Stimulated activated CD4-positive, alpha-beta T cell treated with anti-CD3 and anti-CD28 coated beads, Interleukin-1b, Interleukin-23, amount 100 ng/mL, for 4 hours (primary cell): ENCODE results near the gene RIMBP2.

Experiments used
- DNase-seq, 2 donors: peaks; one replicate each; pipeline ENCODE4 v3.0.0-alpha.2; 2020; ENCODE audit warnings: low read depth in 2 of 2

The RIMBP2 gene

DNA sequence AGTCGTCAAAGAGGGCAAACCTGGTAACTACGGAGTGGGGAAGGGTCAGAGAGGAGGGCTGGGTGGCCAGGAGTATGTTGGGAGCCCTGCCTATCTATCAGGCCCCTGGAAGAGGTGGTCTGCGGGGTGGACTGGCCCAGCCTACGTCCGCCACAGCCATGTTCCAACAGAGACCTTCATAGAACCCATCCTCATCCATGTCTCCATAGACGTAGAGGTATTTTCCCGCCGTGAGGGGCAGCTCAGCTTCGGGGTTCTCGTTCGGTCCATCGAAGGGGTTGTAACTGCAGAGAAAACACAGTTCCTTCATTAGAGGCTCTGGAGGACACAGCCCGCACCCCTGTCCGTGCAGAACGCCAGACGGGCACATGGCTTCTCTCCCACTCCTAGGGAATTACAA is 271.1 kb downstream of the RIMBP2 start:
- no peak for DNase-seq

DNA sequence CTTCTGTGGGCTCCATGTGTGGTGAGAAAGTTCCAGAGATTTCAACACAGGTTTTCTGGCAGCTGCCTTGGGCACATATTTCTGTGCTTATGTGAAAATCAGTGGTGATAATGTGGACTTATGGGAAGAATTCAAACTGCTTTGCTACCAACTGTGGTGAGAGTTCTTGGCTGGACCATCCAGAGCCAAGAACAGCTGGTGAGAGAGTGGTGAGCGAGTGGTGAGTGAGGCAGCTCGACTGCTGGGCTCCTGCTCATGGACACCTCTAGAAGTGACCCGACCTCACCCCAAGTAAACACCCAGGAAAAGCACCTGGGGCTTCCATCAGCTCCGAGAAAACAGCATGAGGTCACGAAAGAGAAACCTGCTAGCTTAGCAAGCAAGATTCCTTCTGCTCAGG is 272.0 kb downstream of the RIMBP2 start:
- DNase-seq: no peak

DNA sequence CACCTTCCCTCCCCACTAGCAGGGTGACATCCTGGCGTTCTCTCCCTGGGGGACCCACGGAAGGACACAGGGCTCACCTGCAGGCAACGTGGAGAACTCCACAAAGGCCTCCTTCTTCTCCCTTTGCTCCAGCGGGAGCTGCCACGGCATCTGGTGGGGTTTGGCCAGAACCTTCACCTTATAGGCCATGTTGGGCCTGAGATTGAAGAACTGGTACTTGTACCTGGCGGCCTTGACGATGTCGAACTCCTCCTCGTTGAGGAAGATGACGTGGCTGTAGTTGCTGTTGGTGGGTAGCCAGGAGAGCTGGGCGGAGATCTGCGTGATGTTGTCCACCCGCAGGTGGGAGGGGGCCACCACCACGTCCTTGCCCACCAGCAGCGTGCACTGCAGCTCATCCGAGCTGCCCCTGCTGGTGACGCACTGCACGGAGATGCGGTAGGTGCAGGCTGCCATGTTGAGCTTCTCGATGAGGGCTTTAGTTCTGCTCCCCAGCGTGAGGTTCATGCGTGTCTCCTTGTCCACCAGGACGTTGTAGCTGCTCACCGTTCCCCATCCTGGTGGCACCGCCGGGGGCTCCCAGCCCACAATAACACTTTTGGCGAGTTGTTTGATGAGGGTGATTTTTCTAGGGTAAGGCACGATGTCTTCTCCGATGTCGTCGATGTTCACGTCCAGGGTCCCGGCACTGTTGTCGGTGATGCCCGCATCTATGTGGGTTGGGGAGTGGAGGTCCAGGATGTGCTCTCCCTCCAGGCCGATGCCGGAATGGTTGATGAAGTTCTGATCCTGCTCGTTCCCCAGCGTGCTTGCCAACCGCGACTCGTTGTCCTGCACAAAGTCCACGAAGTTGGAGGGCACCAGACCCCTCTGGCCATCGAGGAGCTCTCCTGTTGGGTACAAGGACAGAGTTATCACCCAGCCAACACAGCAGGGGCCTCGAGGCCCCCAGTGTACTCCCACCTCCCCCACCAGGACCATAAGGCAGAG is 274.0 kb downstream of the RIMBP2 start:
- no peak for DNase-seq

DNA sequence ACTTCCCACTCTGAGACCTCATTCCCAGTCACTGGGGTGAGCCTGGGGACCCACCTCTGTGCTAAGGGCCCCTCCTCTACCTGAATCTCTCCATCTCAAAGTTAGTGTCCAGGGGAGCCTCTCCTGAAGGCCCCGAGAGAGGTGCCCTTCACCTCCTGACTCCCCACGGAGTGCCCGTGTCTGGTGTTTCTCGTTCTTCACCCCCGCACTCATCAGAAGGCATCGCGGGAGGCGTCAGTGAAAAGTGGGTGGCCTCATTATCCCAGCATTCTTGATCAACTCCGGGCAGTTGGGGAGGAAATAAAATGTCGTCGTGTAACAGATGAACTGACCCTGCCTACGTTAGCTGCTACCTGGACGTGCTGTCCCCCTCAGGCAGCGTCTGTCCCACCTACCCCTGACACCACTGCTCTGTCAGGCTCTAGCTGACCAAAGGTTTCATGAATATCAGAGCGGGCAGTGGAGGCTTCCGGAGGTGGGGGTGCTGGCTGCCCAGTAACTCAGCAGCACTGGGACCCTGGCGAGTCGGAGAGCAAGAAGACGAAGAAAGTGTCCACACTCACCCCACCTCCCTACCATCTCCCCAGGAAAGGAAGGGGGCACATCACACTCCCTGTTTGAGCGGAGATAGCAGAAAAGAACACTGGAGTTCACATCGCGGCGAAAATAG is 275.6 kb downstream of the RIMBP2 start:
- no peak for DNase-seq

DNA sequence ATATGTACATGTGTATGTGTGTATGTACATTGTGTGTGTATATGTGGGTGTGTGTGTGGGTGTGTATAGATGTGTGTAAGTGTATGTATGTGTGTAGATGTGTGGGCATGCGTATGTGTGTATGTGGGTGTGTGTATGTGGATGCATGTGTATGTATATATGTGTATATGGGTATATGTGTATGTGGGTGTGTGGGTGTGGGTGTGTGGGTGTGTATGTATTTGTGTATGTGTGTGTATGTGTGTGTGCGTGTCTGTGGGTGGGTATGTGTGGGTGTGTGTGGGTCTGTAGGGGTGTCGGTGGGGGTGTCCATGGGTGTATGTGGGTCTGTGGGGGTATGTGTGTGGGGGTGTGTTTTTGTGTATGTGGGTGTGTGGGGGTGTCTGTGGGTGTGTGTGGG is 276.8 kb downstream of the RIMBP2 start:
- DNase-seq: no peak

DNA sequence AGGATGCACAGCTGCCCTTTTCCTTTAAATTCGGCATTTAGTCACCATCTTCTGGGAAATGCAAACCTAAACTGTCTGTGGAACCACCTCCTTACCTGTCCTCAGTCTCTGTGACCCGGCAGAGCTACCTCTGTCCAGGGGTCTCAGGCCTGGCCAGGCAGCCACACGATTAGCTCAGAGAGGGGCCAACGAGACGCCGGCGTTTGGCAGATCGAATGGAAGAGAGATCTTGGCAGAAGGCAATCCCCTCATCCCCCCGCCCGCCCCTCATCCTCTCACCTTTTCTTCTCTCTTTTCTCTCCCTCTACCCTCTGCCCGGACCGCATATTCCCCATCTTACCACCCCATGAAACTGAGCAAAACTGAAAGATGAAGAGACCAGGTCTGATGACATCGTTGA is 277.4 kb downstream of the RIMBP2 start:
- DNase-seq: no peak

DNA sequence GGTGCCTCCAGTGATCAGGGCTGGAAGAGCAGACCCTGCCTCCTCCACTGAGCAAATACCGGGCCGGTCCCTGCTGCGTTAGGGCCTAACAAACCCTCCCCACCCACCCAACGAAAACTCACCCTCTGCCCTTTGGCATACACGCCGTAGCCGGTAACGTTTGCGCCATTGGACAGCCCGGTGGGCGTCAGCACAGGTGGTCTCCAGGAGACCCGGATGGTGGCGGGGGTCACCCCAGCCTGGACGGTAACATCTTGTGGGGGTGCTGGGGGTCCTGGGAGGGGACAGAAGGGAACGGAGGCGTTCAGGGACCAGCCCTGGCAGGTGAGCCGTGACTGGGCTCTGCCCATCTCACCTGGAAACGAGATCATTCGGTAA is 277.9 kb downstream of the RIMBP2 start:
- DNase-seq: no peak

DNA sequence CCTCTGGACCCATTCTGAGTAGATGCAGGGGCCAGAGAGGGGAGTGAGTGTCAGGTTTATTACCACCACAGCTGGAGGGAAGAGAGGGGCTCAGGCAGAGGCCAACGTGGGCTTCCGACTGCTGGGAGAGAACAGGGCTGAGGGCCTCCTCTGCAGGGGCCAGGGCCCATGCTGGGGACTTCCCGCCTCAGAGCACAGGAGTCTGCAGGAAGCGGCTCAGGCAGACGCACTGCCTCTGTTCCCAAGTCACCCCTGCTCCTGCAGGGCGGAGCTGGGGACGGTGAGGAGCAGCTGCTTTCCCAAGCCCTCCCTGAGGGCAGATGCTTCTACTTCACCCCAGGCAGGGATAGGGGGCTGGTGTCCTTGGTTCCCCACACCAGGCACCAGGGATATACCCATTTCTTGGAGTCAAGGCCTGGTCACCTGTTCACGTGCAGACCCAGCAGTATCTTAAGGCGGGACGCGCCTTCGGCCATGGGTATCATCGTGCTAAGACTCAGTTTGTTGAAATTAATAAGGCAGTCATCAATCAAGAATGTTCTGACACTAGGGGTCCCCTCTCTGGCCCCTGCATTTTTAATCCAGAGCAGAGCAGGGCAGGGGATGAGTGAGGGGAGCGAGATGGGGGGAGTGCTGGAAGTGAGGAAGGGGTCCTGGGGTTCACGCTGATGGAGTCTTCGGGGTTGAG is 278.4 kb downstream of the RIMBP2 start:
- DNase-seq: no peak

DNA sequence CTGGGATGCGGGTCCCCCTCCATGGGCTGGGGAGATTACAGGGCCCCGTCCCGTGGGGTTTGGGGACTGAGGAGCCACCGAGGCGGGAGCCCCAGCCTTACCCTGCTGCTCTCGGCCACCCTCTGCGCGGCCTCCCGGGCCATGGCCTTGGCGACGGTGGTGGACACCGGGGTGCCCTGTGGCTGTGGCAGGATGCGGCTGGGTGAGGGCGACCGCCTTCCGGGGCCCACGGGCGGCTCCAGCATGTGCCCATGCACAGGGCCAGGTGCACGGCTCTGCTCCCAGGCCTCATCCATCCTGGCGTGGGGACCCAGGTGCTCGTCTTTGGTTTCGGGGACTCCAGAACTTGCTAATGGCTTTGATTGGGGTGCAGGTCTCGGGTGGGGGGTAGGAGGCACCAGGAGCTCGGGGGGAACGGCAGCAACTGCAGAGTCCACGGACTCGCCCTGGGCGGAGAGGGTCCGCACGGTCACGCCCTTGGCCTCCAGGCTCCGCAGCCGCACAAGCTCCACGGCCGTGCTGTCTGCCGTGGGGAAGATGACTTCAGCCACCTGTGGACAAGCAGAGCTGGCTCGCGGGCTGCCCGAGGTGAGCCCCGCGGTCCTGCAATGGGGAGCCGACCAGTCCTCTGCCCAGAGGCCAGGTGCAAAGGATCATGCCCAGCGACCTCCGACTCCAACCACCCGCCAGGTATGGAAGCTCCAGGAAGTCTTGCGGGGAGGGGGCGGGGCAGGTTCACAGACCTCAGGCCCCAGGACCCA is 279.2 kb downstream of the RIMBP2 start:
- no peak for DNase-seq

DNA sequence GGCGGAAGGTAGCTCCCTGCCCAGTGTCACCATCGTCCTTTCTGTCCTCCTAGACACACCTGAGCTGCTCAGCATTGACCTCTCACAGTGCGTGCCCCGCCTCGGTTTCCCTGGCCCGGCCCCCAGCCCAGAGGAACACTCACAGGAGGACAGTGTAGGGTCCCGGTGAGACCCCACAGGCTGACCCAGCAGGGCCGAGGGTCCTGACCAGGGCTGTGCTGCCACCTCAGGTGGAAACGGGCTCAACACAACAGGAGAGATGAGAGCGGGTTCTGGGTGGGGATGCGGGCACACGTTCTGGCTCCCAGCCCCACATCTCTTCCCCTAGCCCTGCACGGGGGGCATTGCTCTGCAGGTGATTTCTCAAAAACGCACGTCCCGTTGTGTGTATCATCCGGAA is 280.3 kb downstream of the RIMBP2 start:
- no peak for DNase-seq

DNA sequence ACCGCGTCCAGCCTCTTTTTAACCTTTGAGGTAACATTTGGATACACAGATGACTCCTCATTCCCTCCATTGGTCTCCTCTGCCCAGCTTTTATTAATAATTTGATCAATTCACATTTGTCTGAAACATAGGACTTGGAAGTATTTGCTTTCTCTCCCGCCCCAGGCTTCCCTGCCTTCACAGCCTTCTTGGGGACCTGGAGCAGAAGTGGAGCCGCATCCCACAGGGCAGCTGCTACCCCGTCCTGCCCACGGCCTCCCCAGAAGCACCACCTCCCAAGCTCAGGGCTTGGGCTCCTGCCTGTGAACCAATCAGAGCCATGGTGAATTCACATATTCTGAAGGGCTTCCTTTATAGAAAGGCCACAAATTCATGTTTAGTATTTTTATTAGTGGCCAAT is 280.8 kb downstream of the RIMBP2 start:
- no peak for DNase-seq

DNA sequence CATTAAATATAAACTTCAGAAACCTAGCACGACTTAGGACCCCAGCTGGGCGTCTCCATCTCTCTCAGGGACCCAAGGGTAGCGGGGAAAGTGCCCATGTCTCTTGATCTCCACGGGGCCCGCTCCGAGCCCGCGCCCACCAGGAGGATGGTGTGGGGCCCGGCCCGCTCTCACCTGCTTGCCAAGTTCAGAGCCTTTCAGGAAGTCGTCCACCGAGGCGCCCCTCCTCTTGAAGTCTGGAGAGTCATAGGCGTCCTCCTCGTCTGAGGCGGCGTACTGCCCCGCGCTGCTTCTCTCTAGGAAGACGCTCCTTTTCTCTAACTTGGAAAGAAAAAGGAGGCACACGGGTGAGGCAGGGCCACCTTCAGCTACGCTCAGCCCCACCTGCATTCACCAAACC is 281.5 kb downstream of the RIMBP2 start:
- no peak for DNase-seq

DNA sequence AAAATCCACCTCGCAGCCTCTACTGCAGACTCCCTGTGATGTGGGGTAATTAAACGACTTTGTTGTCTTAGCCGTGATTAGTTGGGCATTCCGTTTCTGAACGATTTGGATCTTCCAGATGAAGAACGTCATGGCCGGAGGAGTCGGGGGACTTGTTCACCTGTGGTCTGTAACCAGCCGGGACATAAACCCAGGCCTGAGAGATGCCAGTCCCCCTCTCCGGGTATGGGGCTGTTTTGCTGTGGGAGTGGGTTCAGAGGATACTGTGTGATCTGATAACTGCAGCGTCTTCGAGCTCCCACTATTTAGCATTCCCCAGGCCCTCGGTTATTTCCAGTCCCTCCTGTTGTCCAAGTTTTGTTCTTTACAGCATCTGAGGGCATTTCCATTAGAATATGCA is 282.3 kb downstream of the RIMBP2 start:
- no peak for DNase-seq

DNA sequence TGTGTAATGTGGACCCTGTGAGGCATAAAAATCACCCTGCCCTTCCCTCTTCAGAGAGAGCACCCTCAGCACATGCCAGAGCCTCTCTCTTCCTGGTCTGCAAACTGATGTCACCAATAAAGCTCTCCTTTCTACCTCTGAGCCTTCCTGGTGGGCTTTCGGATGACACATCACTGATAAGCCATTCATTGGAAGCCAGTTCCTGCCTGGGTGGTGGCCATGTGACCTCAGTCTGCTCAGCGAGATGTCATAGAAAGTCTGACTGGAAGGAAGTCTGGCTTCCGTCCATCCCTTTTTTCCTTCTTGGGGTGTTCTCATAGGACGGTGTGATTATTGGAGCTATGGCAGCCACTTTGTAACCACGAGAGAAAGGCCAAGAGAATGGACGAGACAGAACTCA is 282.7 kb downstream of the RIMBP2 start:
- no peak for DNase-seq

DNA sequence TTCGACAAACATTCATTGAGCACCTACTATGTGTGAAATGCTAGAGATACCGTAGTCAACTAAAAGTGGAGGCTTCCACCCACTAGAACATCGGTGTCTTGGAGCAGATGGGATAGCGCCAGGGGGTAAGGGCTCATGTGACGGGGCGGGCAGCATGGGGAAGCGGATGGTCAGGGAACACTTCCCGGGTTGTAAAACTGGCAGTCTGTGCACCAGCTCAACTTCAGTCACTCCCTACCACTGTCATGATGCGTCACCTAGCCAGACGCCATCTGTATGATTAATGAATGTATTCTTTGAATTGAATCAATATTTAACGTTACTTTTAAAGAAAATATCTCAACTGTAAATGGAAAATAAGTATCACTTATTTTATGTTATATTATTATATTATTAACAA is 284.9 kb downstream of the RIMBP2 start:
- no peak for DNase-seq

DNA sequence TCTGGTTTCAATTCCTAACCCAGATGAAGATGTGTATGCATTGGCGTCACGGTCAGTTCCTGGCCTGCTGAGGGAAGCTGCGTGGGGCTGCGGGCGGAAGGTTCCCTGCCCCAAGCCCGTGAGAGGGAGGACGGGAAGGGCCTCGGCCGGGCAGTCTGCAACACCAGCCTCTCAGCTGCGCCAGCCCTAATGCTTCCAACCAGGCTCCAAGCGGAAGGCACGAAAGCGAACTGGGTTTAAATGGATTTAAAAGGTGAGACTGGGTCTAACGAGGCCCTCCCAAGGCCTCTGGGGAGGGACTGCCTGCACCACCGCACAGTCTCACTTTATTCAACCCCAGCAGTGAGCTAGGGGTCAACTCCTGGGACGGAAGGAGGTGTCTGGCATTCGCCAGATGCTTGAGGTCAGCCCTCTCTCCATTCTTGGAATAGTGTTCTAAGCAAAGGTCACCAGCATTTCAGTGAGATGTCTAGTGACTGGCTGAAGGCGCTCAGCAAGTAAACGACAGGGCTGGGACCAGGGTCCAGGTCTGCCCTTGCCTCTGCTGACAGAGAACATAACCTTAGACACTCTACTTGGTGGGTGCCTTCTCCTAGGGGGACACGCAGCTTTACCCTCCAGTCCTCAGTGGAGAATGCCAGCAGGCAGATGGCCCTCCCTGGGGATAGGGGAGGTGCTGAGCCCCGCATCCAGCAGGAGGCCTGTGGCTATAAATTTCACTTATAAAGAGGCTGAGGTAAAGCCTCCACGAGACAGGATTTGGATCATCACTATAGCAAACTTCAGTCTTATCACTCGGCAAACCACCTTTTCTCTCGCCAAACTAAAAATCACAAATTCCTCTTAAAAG is 286.2 kb downstream of the RIMBP2 start:
- DNase-seq: no peak

DNA sequence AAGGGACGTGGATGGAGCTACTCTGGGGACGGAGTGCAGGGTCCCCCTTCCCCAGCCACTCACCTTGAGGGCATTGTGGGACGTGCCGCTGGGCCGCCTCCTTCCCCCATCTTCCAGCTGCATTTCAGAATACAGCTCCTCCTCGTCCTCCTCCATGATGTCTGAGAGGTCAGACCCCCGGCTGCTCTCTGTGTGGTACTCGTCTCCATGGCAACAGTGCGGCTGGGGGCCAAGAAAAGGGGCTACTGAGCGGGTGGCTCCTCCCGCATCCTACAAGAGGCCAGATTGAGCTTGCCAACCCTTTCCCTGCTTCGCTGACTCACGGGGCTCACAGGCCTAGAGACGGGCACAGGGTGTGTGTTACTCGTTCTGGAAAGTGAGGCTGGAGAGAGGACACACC is 288.0 kb downstream of the RIMBP2 start:
- no peak for DNase-seq

DNA sequence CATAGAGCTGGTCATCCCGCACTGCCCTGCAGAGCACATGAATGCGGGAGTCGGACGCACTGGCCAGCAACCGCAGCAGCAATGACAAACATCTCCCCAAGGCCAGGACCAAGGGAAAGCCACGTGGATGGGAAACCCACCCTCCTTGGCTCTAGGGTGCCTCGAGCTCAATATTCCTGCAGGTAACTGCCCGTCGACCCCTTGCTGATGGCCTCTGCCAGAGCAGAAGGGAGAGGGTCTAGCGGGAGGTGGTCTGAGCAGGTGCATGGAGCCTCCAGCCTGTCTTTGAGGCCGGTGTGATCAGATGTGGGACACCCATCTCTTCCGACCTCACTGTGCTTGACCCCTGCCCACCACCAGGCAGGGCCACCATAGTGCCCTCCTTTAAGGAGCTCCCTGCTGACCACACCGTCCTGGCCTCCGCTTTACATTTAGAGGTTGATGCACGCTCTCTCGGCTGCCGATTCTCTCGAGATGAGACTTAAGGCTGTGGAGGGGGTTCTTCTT is 288.7 kb downstream of the RIMBP2 start:
- no peak for DNase-seq

DNA sequence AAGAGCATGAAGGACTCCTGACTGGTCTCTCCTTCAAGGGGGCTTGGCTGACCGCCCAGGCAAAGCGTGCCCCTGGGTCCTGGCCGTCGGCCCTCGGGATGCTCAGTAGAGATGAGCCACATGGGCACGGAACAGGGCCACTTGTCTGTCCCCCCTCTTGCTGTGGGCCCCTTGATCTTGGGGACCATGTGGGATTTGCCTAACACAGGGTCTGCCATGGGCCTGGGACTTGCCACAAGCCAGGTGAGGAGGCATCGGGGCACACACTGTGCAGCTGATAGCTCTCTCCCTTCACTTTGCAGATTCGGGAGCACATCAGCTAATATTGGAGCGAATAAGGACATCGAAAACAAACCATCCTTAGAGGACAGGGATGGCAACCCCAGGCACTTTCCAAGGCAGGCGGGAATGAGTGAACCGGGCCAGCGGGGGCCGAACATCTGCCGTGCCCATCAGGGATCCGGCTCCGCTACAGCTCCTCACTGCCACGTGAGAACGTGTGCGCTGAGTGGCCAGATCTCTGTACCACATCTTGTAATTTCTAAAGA is 290.3 kb downstream of the RIMBP2 start:
- DNase-seq: no peak
